Activated T-helper 1 cell treated with Interleukin-2 at 50 U/mL for 16 hours (primary cell): Measurements from ENCODE around the gene UBL4A.

Source experiments
- DNase-seq: peaks from one replicate; pipeline ENCODE4 v3.0.0-alpha.2; 2020; ENCODE audit warnings: low read depth

UBL4A gene

DNA sequence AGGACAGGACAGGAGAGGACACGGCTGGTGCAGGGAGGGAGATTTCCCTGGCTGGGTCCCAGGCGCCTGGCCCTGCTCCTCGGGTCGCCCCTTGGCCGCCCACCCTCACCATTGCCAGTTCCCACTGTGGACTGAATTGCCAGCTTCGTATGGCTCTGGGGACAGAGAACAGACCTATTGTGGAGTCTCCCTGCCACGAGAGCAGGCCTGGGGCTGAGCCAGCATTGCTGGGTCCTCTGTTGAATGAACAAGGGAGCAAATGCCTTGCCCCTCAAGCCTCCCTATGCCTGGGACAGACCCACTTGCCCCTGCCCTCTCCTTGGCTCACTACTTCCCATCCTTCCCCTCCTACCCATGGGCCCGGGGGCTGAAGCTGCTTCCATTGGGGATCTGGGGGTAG, 24.0 kb downstream of the UBL4A start:
- DNase-seq, result no peak

DNA sequence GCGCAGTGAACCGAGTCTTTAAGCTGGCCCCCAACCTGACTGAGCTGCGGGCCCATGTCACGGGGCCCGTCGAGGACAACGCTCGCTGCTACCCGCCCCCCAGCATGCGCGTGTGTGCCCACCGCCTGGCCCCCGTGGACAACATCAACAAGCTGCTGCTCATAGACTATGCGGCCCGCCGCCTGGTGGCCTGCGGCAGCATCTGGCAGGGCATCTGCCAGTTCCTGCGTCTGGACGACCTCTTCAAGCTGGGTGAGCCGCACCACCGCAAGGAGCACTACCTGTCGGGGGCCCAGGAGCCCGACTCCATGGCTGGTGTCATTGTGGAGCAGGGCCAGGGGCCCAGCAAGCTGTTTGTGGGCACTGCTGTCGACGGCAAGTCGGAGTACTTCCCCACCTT, 26.1 kb downstream of the UBL4A start:
- DNase-seq, result no peak

GRCh38 chrX:154459832-154460231, 26.6 kb downstream of the UBL4A start:
- no peak for DNase-seq

- DNase-seq, result no peak
Observed at GRCh38 chrX:154458954-154459778, 27.2 kb downstream of the UBL4A start.

DNA sequence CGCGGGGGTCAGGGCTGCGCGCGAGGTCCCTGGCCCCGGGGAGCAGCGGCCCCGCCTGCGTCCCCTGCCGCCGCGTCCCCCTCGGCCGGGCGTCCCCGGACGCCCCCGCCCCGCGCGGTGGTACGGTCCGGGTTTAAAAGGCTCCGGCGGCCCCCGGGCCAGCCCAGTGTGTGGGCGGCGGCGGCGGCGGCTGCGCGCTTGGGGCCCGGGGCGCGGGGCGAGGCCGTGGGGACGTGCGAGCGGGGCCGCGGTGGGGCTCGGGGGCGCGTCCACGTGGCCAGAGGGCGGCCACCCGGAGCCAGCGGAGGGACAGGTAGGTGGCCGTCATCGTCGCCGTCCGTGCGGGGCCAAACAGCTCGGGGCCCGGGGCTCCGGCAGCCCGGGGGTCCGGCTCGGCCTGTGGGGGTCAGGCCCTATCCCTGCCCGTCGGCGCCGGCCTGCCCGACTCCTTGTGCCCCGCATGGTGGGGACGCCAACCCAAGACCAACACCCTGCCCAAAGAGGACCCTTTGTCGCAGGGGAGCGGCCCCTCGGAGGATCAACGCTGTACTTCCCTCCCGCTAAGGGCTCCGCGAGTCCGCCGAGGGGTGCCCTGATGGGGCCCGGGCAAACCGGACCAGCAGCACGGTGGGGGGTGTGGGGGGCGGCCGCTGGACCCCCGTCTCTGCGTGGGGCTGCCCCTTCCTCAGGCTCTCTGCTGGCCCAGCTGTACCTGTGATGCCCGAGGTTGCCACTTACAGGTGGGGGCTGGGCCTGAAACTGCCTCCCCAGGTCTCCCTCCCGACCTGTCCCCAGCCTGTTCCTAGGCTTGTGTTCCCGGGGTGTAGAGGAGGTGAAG, 28.1 kb downstream of the UBL4A start, which contains the start of gene PLXNA3:
Gene PLXNA3, plus strand, starts transcription at position 166 of the 838 bp plus-strand sequence. CDS start 1,903 bp downstream, outside the sequence.
- peak; percentile 50 for DNase-seq

DNA sequence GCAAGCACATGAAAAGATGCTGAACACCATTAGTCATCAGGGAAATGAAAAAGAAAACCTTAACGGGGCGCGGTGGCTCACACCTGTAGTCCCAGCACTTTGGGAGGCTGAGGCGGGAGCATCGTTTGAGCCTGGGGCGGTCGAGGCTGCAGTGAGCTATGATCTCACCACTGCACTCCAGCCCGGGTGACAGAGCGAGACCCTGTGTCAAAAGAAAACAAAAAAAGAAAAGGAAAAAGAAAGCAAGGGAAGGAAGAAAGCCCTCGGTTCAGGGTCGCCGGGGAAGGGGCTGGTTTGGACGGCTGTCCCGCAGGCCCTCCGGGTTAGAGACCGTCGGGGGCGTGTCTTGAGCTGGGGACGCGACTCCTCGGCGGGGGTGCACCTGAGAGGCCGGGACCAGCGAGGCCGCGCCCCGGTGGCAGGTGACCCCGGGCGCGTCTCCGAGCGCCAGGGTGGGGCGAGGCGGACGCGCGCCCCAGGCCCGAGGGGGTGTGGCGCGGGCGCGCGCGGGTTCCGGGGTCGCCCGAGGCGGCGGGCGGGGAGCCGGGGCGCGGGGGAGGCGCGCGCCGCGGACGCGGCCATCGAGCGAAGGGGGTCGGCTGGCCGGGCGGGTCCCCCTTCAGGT, 28.8 kb downstream of the UBL4A start:
- DNase-seq, result peak; percentile 51

- DNase-seq, result no peak
Observed at GRCh38 chrX:154452823-154453222, 33.6 kb downstream of the UBL4A start.

GRCh38 chrX:154450312-154450711, 36.1 kb downstream of the UBL4A start:
- DNase-seq, result no peak

GRCh38 chrX:154449618-154450017, 36.8 kb downstream of the UBL4A start:
- no peak for DNase-seq

DNA sequence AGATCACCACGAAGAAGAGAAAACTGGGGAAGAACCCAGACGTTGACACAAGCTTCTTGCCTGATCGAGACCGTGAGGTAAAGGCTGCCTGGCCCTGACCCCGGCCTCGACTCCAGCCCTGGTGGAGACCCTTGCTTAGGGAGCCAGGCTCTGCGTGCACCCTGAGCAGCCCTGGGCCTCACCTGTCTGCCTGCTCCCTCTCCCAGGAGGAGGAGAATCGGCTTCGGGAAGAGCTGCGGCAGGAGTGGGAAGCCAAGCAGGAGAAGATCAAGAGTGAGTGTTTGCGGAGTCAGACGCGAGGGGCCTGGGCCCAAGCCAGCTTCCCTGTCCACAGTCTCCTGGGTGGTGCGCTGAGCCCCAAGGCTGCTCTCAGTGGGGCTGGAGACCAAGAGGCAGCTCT, 37.9 kb downstream of the UBL4A start:
- no peak for DNase-seq

- no peak for DNase-seq
Observed at GRCh38 chrX:154446430-154446829, 40.0 kb downstream of the UBL4A start.

DNA sequence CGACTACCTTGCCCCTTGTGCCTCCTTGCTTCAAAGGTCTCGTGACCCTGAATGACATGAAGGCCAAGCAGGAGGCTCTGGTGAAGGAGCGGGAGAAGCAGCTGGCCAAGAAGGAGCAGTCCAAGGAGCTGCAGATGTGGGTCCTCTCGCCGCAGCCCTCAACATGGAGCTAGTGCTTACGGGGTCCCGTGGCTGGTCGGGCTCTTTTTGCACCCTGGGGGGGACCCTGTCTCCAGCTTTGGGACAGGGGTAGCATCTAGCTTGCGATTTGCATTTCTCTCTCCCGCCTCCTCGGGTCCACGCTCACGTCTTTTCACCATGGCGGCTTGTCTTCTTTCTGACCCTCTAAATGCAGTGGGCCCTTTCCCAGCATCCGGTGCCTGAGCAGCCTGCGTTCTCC, 40.6 kb downstream of the UBL4A start:
- DNase-seq, result no peak

DNA sequence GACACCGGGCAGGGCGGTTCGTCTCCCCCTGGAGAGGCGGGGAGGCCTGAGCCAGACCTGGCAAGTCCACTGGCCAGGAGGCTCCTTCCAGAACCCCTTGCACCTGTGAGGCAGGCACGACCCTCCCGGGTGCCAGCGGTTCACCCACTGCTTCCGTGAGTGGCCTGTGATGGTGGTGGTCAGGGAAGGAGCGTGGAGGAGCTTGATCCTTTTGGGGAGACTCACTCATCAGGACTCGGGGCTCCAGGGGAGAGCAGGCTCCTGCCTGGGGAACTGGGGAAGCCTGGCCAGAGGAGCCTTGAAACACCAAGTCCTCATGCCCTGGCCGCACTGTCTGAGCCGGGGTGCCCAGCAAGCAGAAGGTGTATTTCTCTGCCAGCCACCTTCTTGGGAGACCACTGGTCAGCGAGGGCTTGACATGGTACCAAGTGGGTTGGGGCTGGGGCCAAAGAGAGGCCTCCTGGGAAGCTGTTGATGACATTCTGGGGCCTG, 41.6 kb downstream of the UBL4A start:
- no peak for DNase-seq

GRCh38 chrX:154443992-154444754, 42.2 kb downstream of the UBL4A start, which contains the start of gene FAM50A:
Gene FAM50A (plus strand): TSS chrX:154444141. CDS start chrX:154444236, 95 bp downstream.
- peak; percentile 56 for DNase-seq

GRCh38 chrX:154443479-154443910, 42.9 kb downstream of the UBL4A start:
- DNase-seq, result no peak

DNA sequence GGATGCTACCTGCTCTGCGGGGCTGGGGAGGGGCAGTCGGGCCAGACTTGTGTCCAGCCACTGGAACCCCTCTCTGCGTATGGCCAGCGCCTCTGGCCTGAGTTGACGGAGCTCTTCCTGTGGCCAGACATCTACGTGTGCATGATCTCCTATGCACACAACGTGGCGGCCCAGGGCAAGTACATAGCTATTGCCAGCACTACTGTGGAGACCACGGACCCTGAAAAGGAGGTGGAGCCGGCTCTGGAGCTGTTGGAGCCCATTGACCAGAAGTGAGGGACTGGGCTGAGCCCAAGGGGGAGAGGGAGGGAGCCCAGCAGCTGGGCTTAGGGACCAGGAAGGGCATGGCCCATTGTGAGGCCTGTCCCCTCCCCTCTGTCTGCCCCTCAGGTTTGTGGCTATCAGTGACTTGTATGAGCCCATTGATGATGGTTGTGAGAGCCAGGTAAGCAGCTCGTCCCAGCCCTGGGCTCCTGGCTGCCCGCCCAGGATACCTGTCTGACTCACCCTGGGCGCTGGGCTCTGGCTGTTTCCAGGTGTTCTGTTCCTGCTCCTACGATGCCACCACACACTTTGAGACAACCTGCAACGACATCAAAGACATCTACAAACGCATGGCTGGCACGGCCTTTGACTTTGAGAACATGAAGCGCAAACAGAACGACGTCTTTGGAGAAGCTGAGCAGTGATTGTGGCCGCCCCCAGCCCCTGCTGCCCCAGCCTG, 44.3 kb downstream of the UBL4A start:
- DNase-seq, result no peak

DNA sequence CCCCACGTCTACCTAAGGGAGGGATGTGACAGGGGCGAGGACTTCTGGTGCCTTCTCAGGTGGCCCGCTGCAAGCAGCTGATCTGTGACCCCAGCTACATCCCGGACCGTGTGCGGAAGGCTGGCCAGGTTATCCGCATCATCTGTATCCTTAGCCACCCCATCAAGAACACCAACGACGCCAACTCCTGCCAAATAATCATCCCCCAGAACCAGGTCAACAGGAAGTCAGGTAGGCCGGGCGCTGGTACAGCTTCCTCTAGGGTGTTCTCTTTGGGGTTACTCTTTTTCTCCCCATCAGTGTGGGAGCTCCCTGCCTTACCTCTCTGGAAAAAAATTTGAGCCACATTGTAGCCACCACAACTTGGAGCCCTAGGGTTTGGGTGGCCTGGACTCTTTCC, 44.9 kb downstream of the UBL4A start:
- DNase-seq, result no peak

GRCh38 chrX:154440623-154441357, 45.6 kb downstream of the UBL4A start:
- no peak for DNase-seq

GRCh38 chrX:154439841-154440240, 46.6 kb downstream of the UBL4A start:
- DNase-seq, result no peak
